ENCODE data around the gene UNC119B.

UNC119B gene

DNA sequence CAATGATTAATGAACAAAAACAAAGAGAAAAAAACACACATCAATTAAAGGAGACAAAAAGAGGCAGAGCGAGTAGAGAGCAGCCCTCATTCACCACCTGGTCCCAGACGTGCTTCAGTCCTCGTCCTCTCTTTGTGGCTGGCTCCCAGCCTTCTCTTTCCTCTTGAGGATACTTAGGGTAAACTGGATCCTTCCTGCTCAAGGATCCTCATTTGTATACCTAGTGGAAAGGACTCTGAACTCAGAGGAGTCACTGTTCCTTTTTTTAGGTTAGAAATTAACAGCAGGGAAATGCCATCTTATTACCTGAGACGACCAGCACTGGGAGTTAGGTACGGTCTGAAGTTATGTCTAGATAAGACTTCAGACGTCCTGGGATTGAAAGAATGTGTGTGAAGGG, 13.6 kb upstream of the UNC119B start:
- in situ Hi-C loops (cut with HindIII; ENCODE audit: low sequenced_read_pairs) = no loop called here
- TF ChIP-seq CTCF (IDR thresholded peaks at IDR 0.05; ENCODE audit: low read depth, low read length, missing control alignments) = no peak
- H3K4me3 ChIP-seq (ENCODE audit: low read depth, low read length) = no peak overlapping the region
- DNase-seq (ENCODE audit: low read depth) = no peak

- no peak for DNase-seq (ENCODE audit: low read depth)
- TF ChIP-seq CTCF (IDR thresholded peaks at IDR 0.05; ENCODE audit: low read depth, low read length, missing control alignments) = no peak
- H3K4me3 ChIP-seq (ENCODE audit: low read depth, low read length) = no peak overlapping the region
- in situ Hi-C loops (cut with HindIII; ENCODE audit: low sequenced_read_pairs) = no loop called here
These were observed 12.9 kb upstream of the UNC119B start for GRCh38 chr12:120697344-120697743.

GRCh38 chr12:120698665-120699064, 11.6 kb upstream of the UNC119B start:
- H3K4me3 ChIP-seq (ENCODE audit: low read depth, low read length) = no peak overlapping the region
- in situ Hi-C loops (cut with HindIII; ENCODE audit: low sequenced_read_pairs) = no loop called here
- TF ChIP-seq CTCF (IDR thresholded peaks at IDR 0.05; ENCODE audit: low read depth, low read length, missing control alignments) = no peak
- DNase-seq (ENCODE audit: low read depth) = no peak

DNA sequence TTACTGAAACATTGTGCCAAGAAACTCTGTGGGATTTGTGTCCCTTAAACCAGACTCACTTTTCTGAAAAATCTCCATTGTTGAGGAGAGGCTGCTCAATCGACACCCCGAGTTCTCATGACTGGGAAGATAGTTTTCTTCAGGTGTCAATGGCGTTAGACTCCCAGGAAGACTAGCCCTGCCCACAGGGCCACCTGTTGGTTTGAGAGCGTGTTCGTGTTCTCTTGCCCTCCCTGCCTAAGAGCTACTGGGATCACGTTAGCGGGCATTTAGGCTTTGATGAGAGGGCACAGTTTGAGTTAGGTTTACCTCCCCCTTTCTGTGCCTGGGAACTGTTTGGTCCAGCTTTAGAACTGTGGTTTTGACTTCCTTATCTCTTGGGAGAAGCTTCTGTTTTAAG, 10.7 kb upstream of the UNC119B start:
- in situ Hi-C loops (cut with HindIII; ENCODE audit: low sequenced_read_pairs) = no loop called here
- no peak for DNase-seq (ENCODE audit: low read depth)
- no peak overlapping the region for H3K4me3 ChIP-seq (ENCODE audit: low read depth, low read length)
- no peak for TF ChIP-seq CTCF (IDR thresholded peaks at IDR 0.05; ENCODE audit: low read depth, low read length, missing control alignments)

DNA sequence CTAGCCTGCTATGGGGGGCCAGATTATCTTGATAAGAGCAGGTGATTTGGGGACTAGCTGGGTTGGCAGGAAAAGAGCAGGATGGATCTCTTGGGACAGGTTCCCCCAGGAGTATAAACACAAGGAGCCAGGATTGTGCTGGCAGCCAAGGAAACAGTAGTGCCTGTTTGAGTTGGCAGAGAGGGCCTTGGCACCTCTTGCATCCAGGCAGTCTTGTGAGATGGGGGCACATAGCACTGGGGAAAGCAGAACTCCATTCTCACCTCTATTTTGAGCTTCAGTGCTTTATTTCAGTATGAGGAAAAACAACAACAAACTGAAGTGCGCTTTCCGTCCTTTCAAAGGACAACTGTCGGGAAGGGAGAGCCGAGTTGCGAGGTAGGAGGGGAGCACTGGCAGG, 9.4 kb upstream of the UNC119B start:
- TF ChIP-seq CTCF (IDR thresholded peaks at IDR 0.05; ENCODE audit: low read depth, low read length, missing control alignments) = no peak
- in situ Hi-C loops (cut with HindIII; ENCODE audit: low sequenced_read_pairs) = loop anchor here (25.0 kb wide), 1 partner anchor 114 kb away; the partner anchor contains the start of gene POP5
- no peak for DNase-seq (ENCODE audit: low read depth)
- H3K4me3 ChIP-seq (ENCODE audit: low read depth, low read length) = no peak overlapping the region

GRCh38 chr12:120702637-120703036, 7.6 kb upstream of the UNC119B start:
- no peak for TF ChIP-seq CTCF (IDR thresholded peaks at IDR 0.05; ENCODE audit: low read depth, low read length, missing control alignments)
- H3K4me3 ChIP-seq (ENCODE audit: low read depth, low read length) = no peak overlapping the region
- no peak for DNase-seq (ENCODE audit: low read depth)
- in situ Hi-C loops (cut with HindIII; ENCODE audit: low sequenced_read_pairs) = loop anchor here (25.0 kb wide), 1 partner anchor 115 kb away; the partner anchor contains the start of gene POP5
